Loucy (cell line): ENCODE measurements around the gene KNG1.

Source experiments
- EZH2phosphoT487 ChIP-seq: fragments of 200-600 bp; IDR thresholded peaks from 2 replicates; pipeline ENCODE4 v1.6.1; 2018; ENCODE audit warnings: antibody characterized with exemption, mild to moderate bottlenecking, moderate library complexity, borderline replicate concordance
- TF ChIP-seq, protein P1 (sequence below): fragments of 200-600 bp; sonication (generic); conservative IDR thresholded peaks from 2 replicates; pipeline ENCODE4 v1.5.1; 2014; ENCODE audit warnings: mild to moderate bottlenecking, antibody characterized with exemption, low read length

GRCh38 chr3:186671051-186671450 lies 46.1 kb upstream of the KNG1 start:
- TF ChIP-seq, protein P1, sequence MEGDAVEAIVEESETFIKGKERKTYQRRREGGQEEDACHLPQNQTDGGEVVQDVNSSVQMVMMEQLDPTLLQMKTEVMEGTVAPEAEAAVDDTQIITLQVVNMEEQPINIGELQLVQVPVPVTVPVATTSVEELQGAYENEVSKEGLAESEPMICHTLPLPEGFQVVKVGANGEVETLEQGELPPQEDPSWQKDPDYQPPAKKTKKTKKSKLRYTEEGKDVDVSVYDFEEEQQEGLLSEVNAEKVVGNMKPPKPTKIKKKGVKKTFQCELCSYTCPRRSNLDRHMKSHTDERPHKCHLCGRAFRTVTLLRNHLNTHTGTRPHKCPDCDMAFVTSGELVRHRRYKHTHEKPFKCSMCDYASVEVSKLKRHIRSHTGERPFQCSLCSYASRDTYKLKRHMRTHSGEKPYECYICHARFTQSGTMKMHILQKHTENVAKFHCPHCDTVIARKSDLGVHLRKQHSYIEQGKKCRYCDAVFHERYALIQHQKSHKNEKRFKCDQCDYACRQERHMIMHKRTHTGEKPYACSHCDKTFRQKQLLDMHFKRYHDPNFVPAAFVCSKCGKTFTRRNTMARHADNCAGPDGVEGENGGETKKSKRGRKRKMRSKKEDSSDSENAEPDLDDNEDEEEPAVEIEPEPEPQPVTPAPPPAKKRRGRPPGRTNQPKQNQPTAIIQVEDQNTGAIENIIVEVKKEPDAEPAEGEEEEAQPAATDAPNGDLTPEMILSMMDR, result no peak
- no peak for TF ChIP-seq EZH2phosphoT487
